Endothelial cell of umbilical vein (primary cell): ENCODE measurements around the gene TKTL1. TPM values are rescaled to one million over a fixed set of nuclear protein-coding genes. Genes with fewer than 3 reads are reported as not detected.

Source experiments
- BruUV-seq: library from RNA; stranded (reverse); fragments of 400-500 nt; replicated peaks from 2 replicates; lab custom pipeline; 2021; lab: Mats Ljungman, UMichigan
- CTCF ChIA-PET: fragments of 300-600, 350-600 bp; sonication (Branson Sonifier 250); formaldehyde crosslinking; loops from one replicate; lab custom pipeline; 2021; ENCODE audit warnings: antibody characterized with exemption, inconsistent platforms; lab: Charles Lee
- POLR2A ChIA-PET: fragments of 300-600, 350-600 bp; sonication (Branson Sonifier 250); formaldehyde crosslinking; loops from one replicate; lab custom pipeline; 2021; ENCODE audit warnings: antibody characterized with exemption, inconsistent platforms; lab: Charles Lee
- DNase-seq: peaks from one replicate; pipeline ENCODE4 v3.0.0-alpha.2; 2011; ENCODE audit warnings: low read depth, low spot score
- FAIRE-seq: peaks from 2 replicates; lab custom pipeline; 2011; peaks lifted over from hg19 to GRCh38; lab: Jason Lieb, UNC
- H2AFZ ChIP-seq: 2 replicates; pipeline ENCODE4 v1.6.0; 2012; ENCODE audit warnings: low read depth, low read length, control low read depth, inconsistent platforms
- H3K27ac ChIP-seq: 2 replicates; pipeline ENCODE4 v1.5.1; 2011; ENCODE audit warnings: low read depth, mild to moderate bottlenecking, control low read depth, low read length, moderate library complexity; ENCODE audit not compliant: insufficient read depth
- H3K27me3 ChIP-seq, 2 experiments: 2 replicates each; pipeline versions ENCODE4 v1.6.0 to v1.6.1; 2011; ENCODE audit warnings: low read length in 2 of 2, mixed read lengths in 1 of 2; ENCODE audit not compliant: control insufficient read depth in 2 of 2, insufficient read depth in 2 of 2
- H3K36me3 ChIP-seq, 2 experiments: 2 replicates in 1 of 2; 3 replicates in 1 of 2; pipeline ENCODE4 v1.5.1; 2011; ENCODE audit warnings: low read length in 2 of 2, mild to moderate bottlenecking in 1 of 2, moderate library complexity in 1 of 2; ENCODE audit not compliant: control insufficient read depth in 2 of 2, insufficient read depth in 2 of 2; ENCODE audit errors: extremely low read depth in 1 of 2
- H3K4me1 ChIP-seq: 3 replicates; pipeline ENCODE4 v1.5.1; 2011; ENCODE audit warnings: mild to moderate bottlenecking, low read length; ENCODE audit not compliant: control insufficient read depth, insufficient read depth; ENCODE audit errors: extremely low read depth
- H3K4me2 ChIP-seq: 2 replicates; pipeline ENCODE4 v1.6.1; 2011; ENCODE audit warnings: low read length, control low read depth, mixed read lengths; ENCODE audit not compliant: insufficient read depth
- H3K4me3 ChIP-seq, 3 experiments: fragments of 200-600 bp in 1 of 3; sonication (generic), shearing (Covaris generic) in 1 of 3; replicated peaks in 1 of 3; 2 replicates each; pipeline ENCODE4 v1.5.1; 2011 to 2016; ENCODE audit warnings: control low read depth in 3 of 3, low read length in 3 of 3, mild to moderate bottlenecking in 2 of 3, inconsistent platforms in 1 of 3, low read depth in 1 of 3, moderate library complexity in 1 of 3; ENCODE audit not compliant: insufficient read depth in 1 of 3
- H3K79me2 ChIP-seq: 2 replicates; pipeline ENCODE4 v1.6.0; 2012; ENCODE audit warnings: low read length, inconsistent platforms; ENCODE audit not compliant: control insufficient read depth, insufficient read depth
- H3K9ac ChIP-seq: replicated peaks from 2 replicates; pipeline ENCODE3; 2011; ENCODE audit warnings: low read length, control low read depth; ENCODE audit not compliant: insufficient read depth; ENCODE audit errors: extremely low read depth
- H3K9me1 ChIP-seq: replicated peaks from 3 replicates; pipeline ENCODE4 v1.6.0; 2011; ENCODE audit warnings: mild to moderate bottlenecking, low read length; ENCODE audit not compliant: control insufficient read depth, insufficient read depth; ENCODE audit errors: extremely low read depth
- H3K9me3 ChIP-seq: replicated peaks from 2 replicates; pipeline ENCODE4 v1.5.1; 2012; ENCODE audit warnings: low read length, inconsistent platforms; ENCODE audit not compliant: control insufficient read depth, insufficient read depth
- H4K20me1 ChIP-seq: replicated peaks from 2 replicates; pipeline ENCODE3; 2011; ENCODE audit warnings: mild to moderate bottlenecking, low read length; ENCODE audit not compliant: control insufficient read depth, insufficient read depth; ENCODE audit errors: extremely low read depth
- CTCF ChIP-seq, 2 donors: IDR thresholded peaks; 1 replicate in 1 of 2; 2 replicates in 1 of 2; pipeline ENCODE4 v1.5.1; 2011; ENCODE audit warnings: low read length in 2 of 2, mild to moderate bottlenecking in 2 of 2, moderate library complexity in 2 of 2, control low read depth in 1 of 2, inconsistent platforms in 1 of 2, low read depth in 1 of 2; ENCODE audit not compliant: insufficient read depth in 1 of 2; ENCODE audit errors: extremely low read depth in 1 of 2
- EZH2 ChIP-seq: IDR thresholded peaks from 2 replicates; pipeline ENCODE4 v1.6.1; 2012; ENCODE audit warnings: borderline replicate concordance, low read depth, mild to moderate bottlenecking, moderate library complexity, low read length, inconsistent platforms; ENCODE audit not compliant: severe bottlenecking
- FOS ChIP-seq: IDR thresholded peaks from 2 replicates; pipeline ENCODE4 v1.6.1; 2011; ENCODE audit warnings: mild to moderate bottlenecking, low read length, moderate library complexity, borderline replicate concordance; ENCODE audit not compliant: insufficient read depth
- GATA2 ChIP-seq: IDR thresholded peaks from 2 replicates; pipeline ENCODE4 v1.7.0; 2011; ENCODE audit warnings: low read depth, mild to moderate bottlenecking, moderate library complexity, mixed read lengths, low read length; ENCODE audit not compliant: insufficient read length, insufficient read depth
- JUN ChIP-seq: IDR thresholded peaks from 2 replicates; pipeline ENCODE4 v1.6.1; 2011; ENCODE audit warnings: borderline replicate concordance, low read depth; ENCODE audit not compliant: insufficient read length, insufficient read depth
- MAX ChIP-seq: IDR thresholded peaks from 2 replicates; pipeline ENCODE4 v1.6.1; 2011; ENCODE audit not compliant: insufficient read depth, insufficient read length
- MYC ChIP-seq: IDR thresholded peaks from one replicate; pipeline ENCODE4 v1.6.1; 2011; ENCODE audit warnings: mild to moderate bottlenecking, low read depth, low read length
- POLR2A ChIP-seq: IDR thresholded peaks from 2 replicates; pipeline ENCODE4 v1.6.1; 2012; ENCODE audit warnings: low read depth, mild to moderate bottlenecking, control low read depth, low read length
- POLR2AphosphoS5 ChIP-seq: IDR thresholded peaks from 2 replicates; pipeline ENCODE4 v1.6.1; 2012; ENCODE audit warnings: low read depth, mild to moderate bottlenecking, control low read depth, low read length, moderate library complexity; ENCODE audit not compliant: insufficient read depth
- dilution Hi-C: fragments of 300-500 bp; cut with MboI; formaldehyde crosslinking; loops from one replicate; pipeline ENCODE4 v1.15.0; 2019; ENCODE audit warnings: low sequenced_read_pairs; ENCODE audit not compliant: extremely low pct_ligation_motif_present
- intact Hi-C: fragments of 100-400 bp; cut with micrococcal nuclease; formaldehyde crosslinking; loops from one replicate; pipeline ENCODE4 v1.10.0; 2022
- polyA plus RNA-seq, 4 experiments: library from polyadenylated mRNA; depleted of rRNA in 3 of 4; stranded (reverse) in 3 of 4; unstranded in 1 of 4; fragments of >200 nt; gene quantifications; 2 replicates each; pipeline versions ENCODE4 v1.2.1 to v1.2.3, GENCODE V29; 2011 to 2012; ENCODE audit warnings: missing spikeins in 1 of 4
- total RNA-seq: library from RNA; stranded (reverse); gene quantifications from 2 replicates; pipeline ENCODE4 v1.2.3, GENCODE V29; 2021

Gene TKTL1
- total and polyA plus RNA-seq, 2 donors (not counting 3 experiments of a cell fraction or from before 2014, with no cell fraction given) = 0.03 TPM; not detected in 1

- Histone ChIP-seq H3K4me3 (no peak overlapping the region), H3K36me3 (no peaks in the 10 kb centered on the region), H4K20me1 (no peaks in the 10 kb centered on the region), H3K9ac (no peak overlapping the region), H3K4me2 (no peak overlapping the region), H3K9me3 (no peaks in the 10 kb centered on the region), H3K79me2 (no peaks in the 10 kb centered on the region), H3K9me1 (no peaks in the 10 kb centered on the region), H2AFZ (no peak overlapping the region), H3K27ac (no peak overlapping the region), H3K4me1 (no peaks in the 10 kb centered on the region), H3K27me3 (no peaks in the 10 kb centered on the region)
- no TSS peak for BruUV-seq
- no peak for DNase-seq
- CTCF ChIA-PET = no interaction called here
- intact Hi-C loops (no loop called here), dilution Hi-C loops (no loop called here)
- POLR2A ChIA-PET = no interaction called here
- no peak for FAIRE-seq
- no peak for TF ChIP-seq MAX
- TF ChIP-seq POLR2A = no peak
- no peak for TF ChIP-seq POLR2AphosphoS5
- no peak for TF ChIP-seq JUN
- no peak for TF ChIP-seq EZH2
- TF ChIP-seq CTCF (IDR thresholded peaks at IDR 0.05; ENCODE audit: extremely low read depth in 1 of 2, insufficient read depth in 1 of 2, low read depth in 1 of 2, low read length in 2 of 2) = no peak
- TF ChIP-seq MYC = no peak
- TF ChIP-seq GATA2 = no peak
- no peak for TF ChIP-seq FOS
These were observed 7.9 kb downstream of the TKTL1 start for GRCh38 chrX:154303476-154303875.
